GM12878 (cell line): ENCODE results near the gene GRIK2.

Experiments used
- ASH2L ChIP-seq: fragments of 300-600, 200-600 bp; sonication (generic); IDR thresholded peaks from 2 replicates; pipeline ENCODE4 v1.6.1; 2017; ENCODE audit warnings: low read depth, mild to moderate bottlenecking, borderline replicate concordance
- MAX ChIP-seq: IDR thresholded peaks from 2 replicates; pipeline ENCODE4 v1.6.1; 2012; ENCODE audit warnings: low read depth, low read length, improper control_type of control experiment
- SIN3A ChIP-seq: IDR thresholded peaks from 2 replicates; pipeline ENCODE4 v1.6.1; 2012; ENCODE audit warnings: low read depth, low read length, improper control_type of control experiment
- SMC3 ChIP-seq: IDR thresholded peaks from 2 replicates; pipeline ENCODE4 v1.6.1; 2011; ENCODE audit warnings: low read length, improper control_type of control experiment, borderline replicate concordance
- SUZ12 ChIP-seq: fragments of 200-600 bp; sonication (generic); IDR thresholded peaks from one replicate; pipeline ENCODE4 v1.6.1; 2018; ENCODE audit warnings: antibody characterized with exemption, mild to moderate bottlenecking; ENCODE audit not compliant: unreplicated experiment
- TAF1 ChIP-seq: IDR thresholded peaks from 2 replicates; pipeline ENCODE4 v1.6.1; 2011; ENCODE audit warnings: mild to moderate bottlenecking, low read depth, low read length, borderline replicate concordance

GRCh38 chr6:101883505-101883904 lies 490.0 kb downstream of the GRIK2 start:
- TF ChIP-seq MAX: no peak
- TF ChIP-seq SUZ12: no peak
- no peak for TF ChIP-seq SIN3A
- no peak for TF ChIP-seq SMC3
- no peak for TF ChIP-seq TAF1
- TF ChIP-seq ASH2L: no peak
